ENCODE data around the gene TPRN. TPM values are rescaled to one million over a fixed set of nuclear protein-coding genes. Genes with fewer than 3 reads are reported as not detected.

The TPRN gene
- total RNA-seq, 1 donor: 6.9 TPM

DNA sequence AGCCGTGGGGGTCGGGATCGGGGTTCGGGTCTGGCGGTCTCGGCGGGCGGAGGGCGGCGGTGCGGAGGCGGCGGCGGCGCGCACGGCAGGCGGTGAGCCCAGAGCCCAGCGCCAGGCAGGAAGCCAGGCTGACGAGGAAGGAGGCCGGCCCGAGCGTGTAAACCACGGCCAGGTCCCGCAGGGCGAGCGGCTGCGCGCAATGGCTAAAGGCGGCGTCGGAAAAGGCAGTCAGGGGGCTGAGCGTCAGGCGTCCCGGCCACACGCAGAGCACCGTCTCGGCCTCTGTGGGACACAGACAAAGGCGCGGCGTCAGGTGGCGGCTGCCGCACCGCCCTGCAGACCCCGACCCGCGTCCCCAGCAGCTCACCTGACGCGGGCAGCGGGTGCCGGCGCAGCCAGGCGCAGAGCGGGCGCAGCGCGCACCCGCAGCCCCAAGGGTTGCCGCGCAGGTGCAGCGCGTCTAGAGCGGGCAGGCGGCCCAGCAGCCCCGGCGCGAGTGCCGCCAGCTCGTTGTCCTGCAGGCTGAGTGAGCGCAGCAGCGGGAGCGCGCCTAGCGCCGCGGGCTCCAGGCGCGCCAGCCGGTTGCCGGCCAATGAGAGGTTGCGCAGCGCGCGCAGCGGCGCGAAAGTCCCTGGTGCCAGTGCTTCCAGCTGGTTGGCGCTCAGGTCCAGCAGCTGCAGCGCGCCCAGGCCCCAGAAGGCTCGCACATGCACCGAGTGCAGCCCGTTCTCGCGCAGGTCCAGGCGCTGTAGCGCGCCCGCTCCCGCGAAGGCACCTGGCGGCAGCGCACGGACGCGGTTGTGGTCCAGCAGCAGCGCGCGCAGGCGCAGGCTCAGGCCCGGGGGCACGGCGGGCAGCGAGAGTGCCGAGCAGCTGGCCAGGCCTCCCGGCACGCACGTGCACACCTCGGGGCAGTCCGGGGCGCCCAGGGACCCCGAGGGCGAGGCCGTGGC, 31.4 kb downstream of the TPRN start:
- H3K4me3 ChIP-seq (ENCODE audit: low read depth, low read length): peak overlapping the region; percentile 23
- TF ChIP-seq, protein P1, sequence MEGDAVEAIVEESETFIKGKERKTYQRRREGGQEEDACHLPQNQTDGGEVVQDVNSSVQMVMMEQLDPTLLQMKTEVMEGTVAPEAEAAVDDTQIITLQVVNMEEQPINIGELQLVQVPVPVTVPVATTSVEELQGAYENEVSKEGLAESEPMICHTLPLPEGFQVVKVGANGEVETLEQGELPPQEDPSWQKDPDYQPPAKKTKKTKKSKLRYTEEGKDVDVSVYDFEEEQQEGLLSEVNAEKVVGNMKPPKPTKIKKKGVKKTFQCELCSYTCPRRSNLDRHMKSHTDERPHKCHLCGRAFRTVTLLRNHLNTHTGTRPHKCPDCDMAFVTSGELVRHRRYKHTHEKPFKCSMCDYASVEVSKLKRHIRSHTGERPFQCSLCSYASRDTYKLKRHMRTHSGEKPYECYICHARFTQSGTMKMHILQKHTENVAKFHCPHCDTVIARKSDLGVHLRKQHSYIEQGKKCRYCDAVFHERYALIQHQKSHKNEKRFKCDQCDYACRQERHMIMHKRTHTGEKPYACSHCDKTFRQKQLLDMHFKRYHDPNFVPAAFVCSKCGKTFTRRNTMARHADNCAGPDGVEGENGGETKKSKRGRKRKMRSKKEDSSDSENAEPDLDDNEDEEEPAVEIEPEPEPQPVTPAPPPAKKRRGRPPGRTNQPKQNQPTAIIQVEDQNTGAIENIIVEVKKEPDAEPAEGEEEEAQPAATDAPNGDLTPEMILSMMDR (IDR thresholded peaks at IDR 0.05; ENCODE audit: insufficient read depth, low read depth, low read length): no peak
- DNase-seq (ENCODE audit: low read depth): peak; percentile 22

DNA sequence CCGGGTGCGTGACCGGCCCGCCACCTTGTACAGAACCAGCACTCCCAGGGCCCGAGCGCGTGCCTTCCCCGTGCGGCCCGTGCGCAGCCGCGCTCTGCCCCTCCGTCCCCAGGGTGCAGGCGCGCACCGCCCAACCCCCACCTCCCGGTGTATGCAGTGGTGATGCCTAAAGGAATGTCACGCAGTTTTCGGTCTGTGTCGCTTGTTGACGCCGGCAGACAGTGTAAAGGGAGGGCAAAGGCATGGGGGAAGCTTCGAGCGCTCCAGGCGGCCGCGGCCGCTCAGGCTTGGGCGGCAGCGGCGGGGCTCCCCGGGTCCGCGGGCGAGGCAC, 32.0 kb downstream of the TPRN start:
- TF ChIP-seq, protein P1 (IDR thresholded peaks at IDR 0.05; ENCODE audit: insufficient read depth, low read depth, low read length): no peak
- no peak for DNase-seq (ENCODE audit: low read depth)
- peak overlapping the region; percentile 9 for H3K4me3 ChIP-seq (ENCODE audit: low read depth, low read length)

DNA sequence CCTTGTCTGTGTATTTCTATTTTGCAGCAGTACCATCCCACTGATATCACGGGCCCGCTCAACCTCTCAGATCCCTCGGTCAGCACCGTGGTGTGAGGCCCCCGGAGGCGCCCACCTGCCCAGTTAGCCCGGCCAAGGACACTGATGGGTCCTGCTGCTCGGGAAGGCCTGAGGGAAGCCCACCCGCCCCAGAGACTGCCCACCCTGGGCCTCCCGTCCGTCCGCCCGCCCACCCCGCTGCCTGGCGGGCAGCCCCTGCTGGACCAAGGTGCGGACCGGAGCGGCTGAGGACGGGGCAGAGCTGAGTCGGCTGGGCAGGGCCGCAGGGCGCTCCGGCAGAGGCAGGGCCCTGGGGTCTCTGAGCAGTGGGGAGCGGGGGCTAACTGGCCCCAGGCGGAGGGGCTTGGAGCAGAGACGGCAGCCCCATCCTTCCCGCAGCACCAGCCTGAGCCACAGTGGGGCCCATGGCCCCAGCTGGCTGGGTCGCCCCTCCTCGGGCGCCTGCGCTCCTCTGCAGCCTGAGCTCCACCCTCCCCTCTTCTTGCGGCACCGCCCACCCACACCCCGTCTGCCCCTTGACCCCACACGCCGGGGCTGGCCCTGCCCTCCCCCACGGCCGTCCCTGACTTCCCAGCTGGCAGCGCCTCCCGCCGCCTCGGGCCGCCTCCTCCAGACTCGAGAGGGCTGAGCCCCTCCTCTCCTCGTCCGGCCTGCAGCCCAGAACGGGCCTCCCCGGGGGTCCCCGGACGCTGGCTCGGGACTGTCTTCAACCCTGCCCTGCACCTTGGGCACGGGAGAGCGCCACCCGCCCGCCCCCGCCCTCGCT, 32.6 kb downstream of the TPRN start:
- TF ChIP-seq, protein P1 (IDR thresholded peaks at IDR 0.05; ENCODE audit: insufficient read depth, low read depth, low read length): no peak
- DNase-seq (ENCODE audit: low read depth): peak; percentile 40

DNA sequence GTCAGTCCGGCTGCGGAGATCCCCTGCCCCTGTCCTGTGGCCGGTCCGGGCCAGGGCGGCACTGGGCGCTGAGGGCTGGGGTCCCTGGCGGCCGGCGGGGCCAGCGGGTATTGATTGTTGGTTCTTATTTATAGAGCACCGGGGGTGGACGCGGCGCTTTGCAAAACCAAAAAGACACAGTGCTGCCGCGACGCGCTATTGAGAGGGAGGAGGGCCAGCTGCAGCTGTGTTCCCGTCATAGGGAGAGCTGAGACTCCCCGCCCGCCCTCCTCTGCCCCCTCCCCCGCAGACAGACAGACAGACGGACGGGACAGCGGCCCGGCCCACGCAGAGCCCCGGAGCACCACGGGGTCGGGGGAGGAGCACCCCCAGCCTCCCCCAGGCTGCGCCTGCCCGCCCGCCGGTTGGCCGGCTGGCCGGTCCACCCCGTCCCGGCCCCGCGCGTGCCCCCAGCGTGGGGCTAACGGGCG, 33.2 kb downstream of the TPRN start:
- TF ChIP-seq, protein P1 (IDR thresholded peaks at IDR 0.05; ENCODE audit: insufficient read depth, low read depth, low read length): no peak
- no peak for DNase-seq (ENCODE audit: low read depth)
- H3K4me3 ChIP-seq (ENCODE audit: low read depth, low read length): no peak overlapping the region

More for the DNA sequence above, 32.6 kb downstream of the TPRN start:
- peak overlapping the region; percentile 9 for H3K4me3 ChIP-seq (ENCODE audit: low read depth, low read length)

DNA sequence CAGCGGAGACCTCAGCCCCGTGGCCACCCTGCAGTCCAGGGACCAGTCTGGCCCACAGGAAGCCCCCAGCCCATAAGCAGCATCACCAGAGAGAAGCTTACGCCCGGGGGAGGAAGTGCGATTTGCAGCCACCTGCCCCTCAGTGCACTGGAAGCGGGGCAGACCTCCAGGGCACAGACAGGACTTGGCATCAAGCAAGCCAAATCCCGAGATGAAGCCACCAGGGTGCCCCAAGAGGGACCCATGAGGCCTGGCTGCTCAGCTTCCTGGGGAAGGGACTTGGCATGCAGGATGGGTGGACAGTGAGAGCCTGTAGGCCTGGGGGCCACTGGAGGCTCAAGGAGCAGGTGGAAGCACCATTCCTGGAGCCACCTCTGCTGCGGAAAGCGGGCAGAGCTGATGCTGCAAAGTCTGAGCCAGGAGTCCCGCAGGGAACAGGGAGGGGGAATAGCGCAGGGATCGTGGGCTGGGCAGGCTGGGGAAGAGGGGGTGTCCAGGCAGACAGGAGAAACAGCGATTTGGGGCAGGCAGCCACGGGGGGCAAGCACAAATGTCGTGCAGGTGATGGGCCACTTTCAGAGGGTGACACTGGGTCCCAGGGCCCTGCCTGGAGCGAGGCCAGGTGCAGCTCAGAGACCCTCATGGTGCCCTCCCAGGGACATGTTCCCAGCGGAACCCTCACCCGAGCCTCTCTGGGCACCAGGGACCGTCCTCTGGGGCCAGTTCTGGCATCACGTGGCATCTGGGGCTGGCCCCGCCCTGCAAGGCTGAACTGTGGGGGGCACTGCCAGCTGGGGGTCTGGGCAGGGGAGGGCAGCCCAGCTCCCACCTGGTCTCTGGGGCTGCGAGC, 33.9 kb downstream of the TPRN start:
- no peak overlapping the region for H3K4me3 ChIP-seq (ENCODE audit: low read depth, low read length)
- TF ChIP-seq, protein P1 (IDR thresholded peaks at IDR 0.05; ENCODE audit: insufficient read depth, low read depth, low read length): no peak
- DNase-seq (ENCODE audit: low read depth): no peak

DNA sequence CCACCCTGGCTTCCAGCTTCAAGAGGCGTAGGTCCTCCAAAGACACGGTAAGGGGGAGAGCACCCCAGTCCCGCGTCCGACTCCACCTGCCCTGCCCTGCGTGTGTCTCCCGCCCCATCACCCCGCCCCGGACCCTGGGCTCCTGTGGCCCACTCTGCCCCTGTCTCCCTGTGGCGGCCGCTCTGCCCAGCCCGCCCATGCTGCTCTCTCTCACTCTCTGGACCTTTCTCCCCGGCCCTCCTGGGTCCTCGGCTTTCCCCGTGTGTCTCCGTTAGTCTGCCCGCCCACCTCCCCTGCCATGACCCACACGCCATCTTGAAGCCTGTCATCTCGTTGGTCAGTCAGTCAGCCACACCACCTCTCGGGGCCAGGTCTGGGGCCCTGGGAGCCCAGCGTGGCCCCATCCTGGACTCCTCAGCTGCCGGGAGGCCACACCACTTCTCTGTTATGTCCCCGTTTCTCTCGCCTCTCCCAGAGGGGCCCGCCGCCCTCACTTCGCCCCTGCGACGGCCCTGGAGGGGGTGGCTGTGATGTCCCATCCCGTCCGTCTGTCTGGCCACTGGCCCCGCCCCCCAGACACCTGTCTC, 35.2 kb downstream of the TPRN start:
- DNase-seq (ENCODE audit: low read depth): no peak

More for the DNA sequence above, 35.2 kb downstream of the TPRN start:
- no peak overlapping the region for H3K4me3 ChIP-seq (ENCODE audit: low read depth, low read length)
- TF ChIP-seq, protein P1 (IDR thresholded peaks at IDR 0.05; ENCODE audit: insufficient read depth, low read depth, low read length): no peak

Data from fibroblast of villous mesenchyme (primary cell).